ENCODE data around the gene ZNF497.

ZNF497 gene

GRCh38 chr19:58387338-58388174 is 25.0 kb upstream of the ZNF497 start:
- Histone ChIP-seq H3K4me3 (IDR thresholded peaks at IDR 0.05; ENCODE audit: insufficient read depth, low read depth, low read length) (no peak overlapping the region), H4K20me1 (ENCODE audit: insufficient read depth) (peaks cover 12% of the 10 kb centered on the region), H3K27me3 (ENCODE audit: insufficient read depth, low read depth) (no peaks in the 10 kb centered on the region), H3K4me2 (peak overlapping the region; percentile 79), H3K9ac (peak overlapping the region; percentile 85), H2AFZ (ENCODE audit: low read depth) (peak overlapping the region; percentile 76), H3K4me1 (ENCODE audit: low read depth, poor library complexity, severe bottlenecking) (peaks cover 45% of the 10 kb centered on the region), H3K36me3 (ENCODE audit: insufficient read depth) (peaks cover 22% of the 10 kb centered on the region; the same call in 1 of the 2 replicates), H3K27ac (peak overlapping the region; percentile 93), H3K79me2 (ENCODE audit: insufficient read depth, low read depth) (peaks cover 53% of the 10 kb centered on the region)
- TF ChIP-seq CTCF (conservative IDR thresholded peaks at IDR 0.05; ENCODE audit: low read depth, low read length) = no peak

- no peak for TF ChIP-seq CTCF (conservative IDR thresholded peaks at IDR 0.05; ENCODE audit: low read depth, low read length)
- peak within 1 kb of the TSS; percentile 76 for H2AFZ ChIP-seq (ENCODE audit: low read depth)
- peak within 1 kb of the TSS; percentile 6 for H3K4me3 ChIP-seq (IDR thresholded peaks at IDR 0.05; ENCODE audit: insufficient read depth, low read depth, low read length)
- peaks cover 12% of the 10 kb centered on the region for H4K20me1 ChIP-seq (ENCODE audit: insufficient read depth)
- H3K79me2 ChIP-seq (ENCODE audit: insufficient read depth, low read depth) = peaks cover 52% of the 10 kb centered on the region
- no peaks in the 10 kb centered on the region for H3K27me3 ChIP-seq (ENCODE audit: insufficient read depth, low read depth)
- H3K4me1 ChIP-seq (ENCODE audit: low read depth, poor library complexity, severe bottlenecking) = peaks cover 49% of the 10 kb centered on the region
- H3K4me2 ChIP-seq = peak within 1 kb of the TSS; percentile 79
- peak within 1 kb of the TSS; percentile 93 for H3K27ac ChIP-seq
- peaks cover 19% of the 10 kb centered on the region; the same call in 1 of the 2 replicates for H3K36me3 ChIP-seq (ENCODE audit: insufficient read depth)
- H3K9ac ChIP-seq = peak within 1 kb of the TSS; percentile 85
Measured at GRCh38 chr19:58386576-58387337, 24.2 kb upstream of the ZNF497 start, which contains the start of gene RPS5. TSS of gene RPS5 (plus strand) at chr19:58387269. CDS start at chr19:58388138, 869 bp downstream.

- H3K79me2 ChIP-seq (ENCODE audit: insufficient read depth, low read depth) = peaks cover 44% of the 10 kb centered on the region
- peaks cover 10% of the 10 kb centered on the region for H4K20me1 ChIP-seq (ENCODE audit: insufficient read depth)
- H3K36me3 ChIP-seq (ENCODE audit: insufficient read depth) = peaks cover 17% of the 10 kb centered on the region; the same call in 1 of the 2 replicates
- H3K4me2 ChIP-seq = peak overlapping the region; percentile 74
- peak overlapping the region; percentile 85 for H3K9ac ChIP-seq
- H3K27ac ChIP-seq = peak overlapping the region; percentile 93
- H3K27me3 ChIP-seq (ENCODE audit: insufficient read depth, low read depth) = no peaks in the 10 kb centered on the region
- peak overlapping the region; percentile 76 for H2AFZ ChIP-seq (ENCODE audit: low read depth)
- TF ChIP-seq CTCF (conservative IDR thresholded peaks at IDR 0.05; ENCODE audit: low read depth, low read length) = no peak
- H3K4me3 ChIP-seq (IDR thresholded peaks at IDR 0.05; ENCODE audit: insufficient read depth, low read depth, low read length) = peak overlapping the region; percentile 6
- H3K4me1 ChIP-seq (ENCODE audit: low read depth, poor library complexity, severe bottlenecking) = peaks cover 46% of the 10 kb centered on the region
Measured at GRCh38 chr19:58385891-58386575, 23.5 kb upstream of the ZNF497 start.

GRCh38 chr19:58385313-58385890 is 22.9 kb upstream of the ZNF497 start:
- peak overlapping the region; percentile 93; the same call in 1 of the 2 replicates for H3K27ac ChIP-seq
- peaks cover 14% of the 10 kb centered on the region; the same call in 1 of the 2 replicates for H3K36me3 ChIP-seq (ENCODE audit: insufficient read depth)
- peak overlapping the region; percentile 85; the same call in 1 of the 2 replicates for H3K9ac ChIP-seq
- no peaks in the 10 kb centered on the region for H3K27me3 ChIP-seq (ENCODE audit: insufficient read depth, low read depth)
- no peak for TF ChIP-seq CTCF (conservative IDR thresholded peaks at IDR 0.05; ENCODE audit: low read depth, low read length)
- H3K4me3 ChIP-seq (IDR thresholded peaks at IDR 0.05; ENCODE audit: insufficient read depth, low read depth, low read length) = peak overlapping the region; percentile 6
- peaks cover 4% of the 10 kb centered on the region; the same call in 1 of the 2 replicates for H4K20me1 ChIP-seq (ENCODE audit: insufficient read depth)
- H3K4me1 ChIP-seq (ENCODE audit: low read depth, poor library complexity, severe bottlenecking) = peaks cover 40% of the 10 kb centered on the region
- H2AFZ ChIP-seq (ENCODE audit: low read depth) = no peak overlapping the region
- H3K4me2 ChIP-seq = no peak overlapping the region; the same call in 1 of the 2 replicates
- peaks cover 38% of the 10 kb centered on the region for H3K79me2 ChIP-seq (ENCODE audit: insufficient read depth, low read depth)
